Measurements from ENCODE around the gene KIF26A.

DNA sequence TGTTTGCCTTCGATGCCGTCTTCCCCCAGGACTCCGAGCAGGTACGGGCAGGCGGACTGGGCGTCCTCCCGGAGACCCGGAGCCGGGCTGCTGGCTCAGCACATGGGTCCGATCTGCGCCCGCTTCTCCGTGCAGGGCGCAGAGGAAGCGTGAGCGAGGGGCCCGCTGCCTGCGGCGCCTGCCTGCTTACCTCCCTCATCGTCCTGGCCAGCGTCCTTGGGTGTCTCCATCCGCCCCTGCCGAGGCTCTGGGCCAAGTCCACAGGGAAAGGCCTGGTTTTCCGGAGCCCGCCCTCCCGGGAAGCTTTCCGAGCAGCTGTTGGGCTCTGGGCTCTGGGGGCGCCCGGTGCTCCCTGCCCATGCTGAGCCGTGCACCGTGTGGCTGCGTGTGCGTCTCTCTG lies 33.5 kb downstream of the KIF26A start:
- TF ChIP-seq FOXM1 (IDR thresholded peaks at IDR 0.05; ENCODE audit: borderline replicate concordance): no peak
- TF ChIP-seq ARNT (IDR thresholded peaks at IDR 0.05): no peak
- TF ChIP-seq NFRKB (IDR thresholded peaks at IDR 0.05): no peak
- TF ChIP-seq L3MBTL2 (conservative IDR thresholded peaks at IDR 0.05): no peak
- no peak for TF ChIP-seq FOXA1 (IDR thresholded peaks at IDR 0.05)
- TF ChIP-seq FOXK2 (IDR thresholded peaks at IDR 0.05): no peak
- TF ChIP-seq BHLHE40 (IDR thresholded peaks at IDR 0.05; ENCODE audit: borderline replicate concordance): no peak

All from HEK293T (cell line).